Measurements from ENCODE around the gene MRPL27. TPM values are rescaled to one million over a fixed set of nuclear protein-coding genes. Genes with fewer than 3 reads are reported as not detected.
A peak's percentile ranks its signal among the peaks of the same experiment; 100 is the strongest.

MRPL27 gene
- total and polyA plus RNA-seq, 12 donors: 75.0 to 287 (median 96.6) TPM

DNA sequence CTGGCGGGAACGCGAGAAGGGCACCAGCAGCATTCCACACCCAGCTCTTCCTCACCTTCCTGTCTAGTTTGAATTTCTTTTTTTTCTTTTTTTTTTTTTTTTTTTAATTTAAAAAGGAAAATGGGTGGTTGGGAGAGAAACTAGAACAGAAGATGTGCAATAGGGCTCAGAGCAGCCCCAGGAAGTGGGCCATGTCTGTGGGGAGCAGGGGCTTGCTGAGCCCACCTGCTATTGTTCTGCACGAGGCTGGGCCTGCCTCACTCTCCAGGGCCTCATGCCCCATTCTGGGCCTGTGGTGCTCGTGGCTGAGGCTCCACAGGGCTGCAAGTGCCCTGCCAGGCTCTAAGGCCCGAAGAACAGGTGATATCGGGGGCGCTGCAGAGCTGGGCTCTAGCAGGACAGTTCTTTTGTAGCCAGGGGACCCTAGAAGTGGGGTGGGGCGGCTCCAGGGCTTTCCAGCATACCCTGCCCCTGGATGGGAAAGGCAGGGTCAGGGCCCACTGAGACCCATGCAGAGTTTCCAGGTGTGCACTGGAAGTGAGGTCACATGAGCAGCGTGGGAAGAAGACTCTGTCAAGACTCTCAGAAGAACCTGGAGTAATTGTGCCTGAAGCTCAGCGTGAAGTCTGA lies 12.4 kb downstream of the MRPL27 start:
- peaks cover 7 to 16% of the 10 kb centered on the region in 2 donors for H3K4me1 ChIP-seq (replicated peaks in 1 of 2)
- no peak for TF ChIP-seq POLR2A (IDR thresholded peaks at IDR 0.05)
- peak in 3 of 7 donors; percentile 13 to 49 (median 13) for DNase-seq
- no peak overlapping the region for H3K27ac ChIP-seq
- no peaks in the 10 kb centered on the region for H3K27me3 ChIP-seq
- peaks cover 0 to 40% of the 10 kb centered on the region in 2 donors for H3K36me3 ChIP-seq (replicated peaks in 1 of 2)
- H3K9me3 ChIP-seq (replicated peaks in 1 of 3): no peaks in the 10 kb centered on the region
- H3K4me3 ChIP-seq: no peak overlapping the region
- WGBS, 4 donors: 87 to 93% (median 90%) methylated on average over 6 to 11 of the region's 11 CpGs
- intact Hi-C loops (cut with DNase I): loop anchor here in 1 of 2 donors (5.0 kb wide), 1 partner anchor 37 kb away; the partner anchor contains the start of gene LRRC59

DNA sequence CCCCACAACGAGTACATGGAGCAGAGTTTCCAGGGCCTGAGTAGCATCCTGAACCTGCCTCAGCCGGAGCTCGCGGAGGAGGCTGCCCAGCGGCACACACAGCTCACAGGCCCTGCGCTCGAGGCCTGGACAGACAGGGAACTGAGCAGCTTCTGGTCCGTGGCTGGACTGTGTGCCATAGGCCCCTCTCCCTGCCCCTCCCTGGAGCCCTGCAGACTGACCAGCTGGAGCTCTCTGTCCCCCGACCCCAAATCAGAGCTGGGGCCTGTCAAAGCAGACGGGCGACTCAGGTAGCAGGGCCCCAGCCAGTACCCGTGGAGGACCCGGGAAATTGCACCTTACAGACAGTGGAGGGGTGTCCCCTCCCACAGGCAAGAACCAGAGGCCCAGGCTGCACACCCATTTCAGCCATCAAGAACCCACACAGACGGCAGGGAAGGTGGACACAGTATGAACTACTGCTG lies 13.0 kb downstream of the MRPL27 start:
- DNase-seq: peak in 5 of 7 donors; percentile 26 to 51 (median 39)
- peaks cover 7 to 16% of the 10 kb centered on the region in 2 donors for H3K4me1 ChIP-seq (replicated peaks in 1 of 2)
- no peak for TF ChIP-seq POLR2A (IDR thresholded peaks at IDR 0.05)
- no peaks in the 10 kb centered on the region for H3K9me3 ChIP-seq (replicated peaks in 1 of 3)
- H3K36me3 ChIP-seq (replicated peaks in 1 of 2): peaks cover 0 to 41% of the 10 kb centered on the region in 2 donors
- intact Hi-C loops (cut with DNase I): loop anchor here in 1 of 2 donors (5.0 kb wide), 2 partner anchors 37 to 112 kb away; partner anchors contain the start of gene LRRC59
- H3K4me3 ChIP-seq: no peak overlapping the region
- WGBS, 4 donors: 77 to 98% (median 78%) methylated on average over 5 to 14 of the region's 14 CpGs
- H3K27ac ChIP-seq: peak overlapping the region in 2 of 5 donors; percentile 40 to 56
- H3K27me3 ChIP-seq: no peaks in the 10 kb centered on the region

DNA sequence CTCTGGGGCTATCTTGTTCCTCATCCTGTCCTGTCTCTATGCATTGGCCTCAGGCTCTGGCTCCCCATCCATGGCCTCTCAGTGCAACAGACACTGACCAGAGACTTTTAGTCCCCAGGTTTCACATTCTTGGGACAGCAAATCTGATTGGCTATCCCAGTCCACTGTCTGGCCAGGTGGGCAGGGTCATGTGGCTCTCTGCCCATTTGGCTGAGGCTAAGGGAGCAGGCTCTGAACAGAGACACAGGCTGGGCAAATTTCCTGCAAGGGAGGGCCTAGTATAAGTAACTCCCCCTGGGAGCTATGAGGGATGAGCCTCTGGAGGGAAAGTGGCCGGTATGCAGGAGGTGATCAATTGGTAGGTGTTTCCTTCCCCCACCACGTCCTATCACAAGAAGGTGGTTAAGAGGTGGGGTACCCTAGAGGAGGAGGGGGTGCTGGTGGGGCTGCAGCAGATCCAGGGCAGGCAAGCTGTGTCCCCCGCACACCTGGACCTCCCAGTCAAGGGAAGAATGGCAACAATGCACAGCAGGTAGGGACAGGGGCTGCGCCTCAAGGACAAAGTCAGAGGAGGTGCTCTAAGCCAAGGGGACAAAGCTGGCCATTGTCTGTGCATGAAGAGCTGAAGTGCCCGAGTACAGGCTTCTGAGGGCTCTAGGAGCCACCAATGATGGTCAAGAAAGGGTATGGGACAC lies 13.8 kb downstream of the MRPL27 start:
- Histone ChIP-seq H3K27ac (peak overlapping the region in 2 of 5 donors; percentile 53 to 56), H3K36me3 (replicated peaks in 1 of 2) (peaks cover 0 to 47% of the 10 kb centered on the region in 2 donors), H3K27me3 (no peaks in the 10 kb centered on the region), H3K4me1 (replicated peaks in 1 of 2) (peaks cover 7 to 16% of the 10 kb centered on the region in 2 donors), H3K4me3 (no peak overlapping the region), H3K9me3 (replicated peaks in 1 of 3) (no peaks in the 10 kb centered on the region)
- WGBS, 4 donors: 56 to 72% (median 62%) methylated on average over 5 of the region's 5 CpGs
- intact Hi-C loops (cut with DNase I): loop anchor here in 1 of 2 donors (5.0 kb wide), 1 partner anchor 113 kb away; no protein-coding TSS in a partner anchor
- TF ChIP-seq, protein P1, sequence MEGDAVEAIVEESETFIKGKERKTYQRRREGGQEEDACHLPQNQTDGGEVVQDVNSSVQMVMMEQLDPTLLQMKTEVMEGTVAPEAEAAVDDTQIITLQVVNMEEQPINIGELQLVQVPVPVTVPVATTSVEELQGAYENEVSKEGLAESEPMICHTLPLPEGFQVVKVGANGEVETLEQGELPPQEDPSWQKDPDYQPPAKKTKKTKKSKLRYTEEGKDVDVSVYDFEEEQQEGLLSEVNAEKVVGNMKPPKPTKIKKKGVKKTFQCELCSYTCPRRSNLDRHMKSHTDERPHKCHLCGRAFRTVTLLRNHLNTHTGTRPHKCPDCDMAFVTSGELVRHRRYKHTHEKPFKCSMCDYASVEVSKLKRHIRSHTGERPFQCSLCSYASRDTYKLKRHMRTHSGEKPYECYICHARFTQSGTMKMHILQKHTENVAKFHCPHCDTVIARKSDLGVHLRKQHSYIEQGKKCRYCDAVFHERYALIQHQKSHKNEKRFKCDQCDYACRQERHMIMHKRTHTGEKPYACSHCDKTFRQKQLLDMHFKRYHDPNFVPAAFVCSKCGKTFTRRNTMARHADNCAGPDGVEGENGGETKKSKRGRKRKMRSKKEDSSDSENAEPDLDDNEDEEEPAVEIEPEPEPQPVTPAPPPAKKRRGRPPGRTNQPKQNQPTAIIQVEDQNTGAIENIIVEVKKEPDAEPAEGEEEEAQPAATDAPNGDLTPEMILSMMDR (IDR thresholded peaks at IDR 0.05): no peak
- no peak for TF ChIP-seq POLR2A (IDR thresholded peaks at IDR 0.05)
- DNase-seq: peak in 4 of 7 donors; percentile 25 to 55 (median 42)

DNA sequence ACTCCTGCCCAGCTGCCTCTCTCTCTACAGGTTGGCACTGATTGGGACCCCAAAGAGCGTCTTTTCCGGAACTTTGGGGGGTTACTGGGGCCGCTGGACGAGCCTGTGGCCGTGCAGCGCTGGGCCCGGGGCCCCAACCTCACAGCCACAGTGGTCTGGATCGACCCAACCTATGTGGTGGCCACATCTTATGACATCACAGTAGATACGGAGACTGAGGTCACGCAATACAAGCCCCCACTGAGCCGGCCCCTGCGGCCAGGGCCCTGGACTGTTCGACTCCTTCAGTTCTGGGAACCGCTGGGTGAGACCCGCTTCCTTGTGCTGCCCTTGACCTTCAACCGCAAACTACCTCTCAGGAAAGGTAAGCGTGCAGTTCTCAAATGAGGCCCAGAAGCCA lies 14.8 kb downstream of the MRPL27 start:
- WGBS, 4 donors: 87 to 95% (median 91%) methylated on average over 7 to 17 of the region's 17 CpGs
- no peaks in the 10 kb centered on the region for H3K9me3 ChIP-seq (replicated peaks in 1 of 3)
- peaks cover 0 to 54% of the 10 kb centered on the region in 2 donors for H3K36me3 ChIP-seq (replicated peaks in 1 of 2)
- TF ChIP-seq, protein P1 (IDR thresholded peaks at IDR 0.05): no peak
- TF ChIP-seq POLR2A (IDR thresholded peaks at IDR 0.05): no peak
- intact Hi-C loops (cut with DNase I): loop anchor here in 1 of 2 donors (5.0 kb wide), 1 partner anchor 114 kb away; no protein-coding TSS in a partner anchor
- H3K4me3 ChIP-seq: no peak overlapping the region
- no peaks in the 10 kb centered on the region for H3K27me3 ChIP-seq
- DNase-seq: peak in 3 of 7 donors; percentile 10 to 19 (median 11)
- peaks cover 7 to 16% of the 10 kb centered on the region in 2 donors for H3K4me1 ChIP-seq (replicated peaks in 1 of 2)
- no peak overlapping the region for H3K27ac ChIP-seq

All from adrenal gland (tissue), 12 donors.